ENCODE data around the gene SLC9C1.

DNA sequence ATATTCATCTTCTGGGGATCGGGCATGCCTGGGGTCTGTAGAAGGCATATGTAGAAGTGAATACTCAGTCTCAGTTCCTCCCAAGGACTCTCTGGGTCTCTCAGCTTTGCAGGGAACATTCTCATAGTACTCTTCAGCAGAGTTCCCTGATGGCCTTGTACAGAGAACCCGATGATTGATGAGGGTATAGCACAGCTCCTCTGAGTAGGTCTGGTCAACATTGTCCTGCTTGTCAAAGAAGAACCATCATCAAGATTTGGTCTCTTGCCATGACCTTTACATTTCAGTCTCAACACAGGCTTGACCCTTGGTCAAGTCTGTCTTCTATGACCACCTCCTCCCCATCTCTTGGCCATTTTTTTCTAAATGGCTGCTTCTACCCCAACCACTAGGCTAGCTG, 170.5 kb downstream of the SLC9C1 start:
- TF ChIP-seq EP300 (IDR thresholded peaks at IDR 0.05; ENCODE audit: low read depth) (no peak), CTCF (IDR thresholded peaks at IDR 0.05) (no peak), POLR2AphosphoS5 (IDR thresholded peaks at IDR 0.05) (no peak)
